SKM-1 (cell line): ENCODE measurements around the gene STMN3.
"Not testable (repeated sequence)": the region's sequence is repeated elsewhere in the genome, so short reads cannot be mapped to it uniquely, and the experiment has no call there.

Source experiments
- DNase-seq: peaks from one replicate; lab custom pipeline; 2025; ENCODE audit not compliant: unreplicated experiment; lab: John Stamatoyannopoulos, UW

STMN3 gene

DNA sequence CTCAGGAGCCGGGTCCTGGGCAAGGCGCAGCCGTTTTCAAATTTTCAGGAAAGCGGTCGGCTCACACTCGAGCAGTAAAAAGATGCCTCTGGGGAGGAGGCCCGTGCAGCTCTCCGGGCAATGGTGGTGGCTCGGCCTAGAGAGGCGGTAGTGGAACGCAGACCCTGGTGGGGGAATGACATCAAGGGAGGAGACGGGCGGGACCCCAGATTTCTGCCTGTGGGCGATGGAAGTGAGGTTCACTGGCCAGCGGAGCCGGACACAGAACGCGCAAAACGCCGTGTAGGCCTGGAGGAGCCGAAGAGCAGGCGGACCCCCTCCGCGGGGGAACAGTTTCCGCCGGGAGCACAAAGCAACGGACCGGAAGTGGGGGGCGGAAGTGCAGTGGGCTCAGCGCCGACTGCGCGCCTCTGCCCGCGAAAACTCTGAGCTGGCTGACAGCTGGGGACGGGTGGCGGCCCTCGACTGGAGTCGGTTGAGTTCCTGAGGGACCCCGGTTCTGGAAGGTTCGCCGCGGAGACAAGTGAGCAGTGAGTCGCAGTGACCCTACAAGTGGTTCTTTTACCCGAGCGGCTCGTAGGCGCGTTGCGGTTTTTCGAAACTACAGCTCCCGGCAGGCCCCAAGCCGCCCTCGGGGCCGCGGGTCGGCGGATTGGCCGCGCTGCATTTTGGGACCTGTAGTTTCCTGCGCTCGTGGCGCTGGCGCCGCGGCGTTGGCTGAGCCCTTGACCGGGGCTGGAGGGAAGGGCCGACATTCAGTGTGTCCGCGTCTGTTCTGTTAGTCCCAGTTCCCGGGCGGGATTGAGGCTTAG lies 4.9 kb upstream of the STMN3 start, which contains the start of gene RTEL1:
TSS of gene RTEL1 (plus strand) at position 376 of the 812 bp plus-strand sequence. CDS start 1,091 bp downstream, outside the sequence.
- peak; percentile 78 for DNase-seq

DNA sequence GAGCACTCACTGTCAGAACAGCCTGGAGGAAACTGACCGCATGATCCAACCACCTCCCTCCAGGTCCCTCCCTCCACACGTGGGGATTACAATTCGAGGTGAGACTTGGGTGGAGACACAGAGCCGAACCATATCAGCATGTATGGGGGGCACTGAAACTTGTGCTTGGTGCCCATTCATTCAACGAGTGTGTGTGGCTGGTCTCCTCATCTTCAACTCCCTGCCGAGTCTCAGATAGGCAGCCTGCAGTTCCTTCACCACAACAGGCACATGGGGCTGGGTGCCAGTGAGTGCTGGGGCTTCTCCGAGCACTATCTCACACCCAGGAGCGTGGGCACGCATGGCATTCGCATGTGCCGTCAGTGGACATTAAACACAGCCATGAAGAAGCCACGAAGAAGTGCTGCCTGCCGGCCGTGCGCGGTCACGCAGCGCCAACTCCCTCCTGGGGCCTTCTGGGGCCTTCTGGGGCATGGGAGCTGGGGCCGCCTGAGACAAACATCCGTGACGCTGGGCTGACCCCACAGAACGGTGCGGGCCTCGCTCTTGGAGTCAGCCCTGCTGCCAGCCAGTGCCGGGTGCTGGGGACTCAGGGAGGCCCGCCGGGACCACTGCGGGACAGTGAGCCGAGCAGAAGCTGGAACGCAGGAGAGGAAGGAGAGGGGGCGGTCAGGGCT lies 4.2 kb upstream of the STMN3 start:
- DNase-seq = no peak

DNA sequence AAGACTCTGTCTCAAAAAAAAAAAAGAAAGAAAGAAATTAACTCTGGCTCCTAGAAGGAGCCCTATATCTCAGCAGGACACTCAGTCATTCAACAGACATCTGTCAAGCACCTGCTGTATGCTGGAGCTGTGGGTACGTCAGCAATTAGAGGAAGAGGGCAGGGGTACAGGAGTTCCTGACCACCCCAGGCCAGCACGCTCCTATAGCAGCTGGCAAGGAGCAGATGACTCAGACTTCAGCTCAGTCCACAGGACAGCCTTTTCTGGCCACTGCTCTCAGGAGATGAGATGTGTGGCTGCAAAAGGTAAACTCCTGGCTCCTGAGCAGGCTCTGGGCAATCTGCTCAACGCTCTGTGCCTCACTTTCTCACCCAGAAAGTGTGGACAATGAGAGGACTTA lies 3.2 kb upstream of the STMN3 start:
- DNase-seq = no peak

DNA sequence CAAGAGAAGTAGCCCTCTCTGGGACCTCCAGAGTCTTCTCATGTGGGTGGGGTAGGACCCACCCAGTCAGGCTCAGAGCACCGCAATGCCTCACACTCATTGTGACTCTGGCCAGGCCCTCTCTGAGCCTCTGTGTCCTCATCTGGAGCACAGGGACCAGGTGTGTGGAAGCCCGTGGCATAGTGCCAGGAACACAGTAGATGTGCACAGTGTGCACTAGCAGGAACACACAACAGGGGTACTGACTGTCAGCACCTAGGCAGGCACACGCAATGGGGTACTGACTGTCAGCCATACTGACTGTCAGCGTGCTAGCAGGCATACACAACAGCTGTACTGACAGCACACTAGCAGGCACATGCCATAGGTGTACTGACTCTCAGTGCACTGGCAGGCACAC lies 2.0 kb upstream of the STMN3 start:
- DNase-seq = no peak

DNA sequence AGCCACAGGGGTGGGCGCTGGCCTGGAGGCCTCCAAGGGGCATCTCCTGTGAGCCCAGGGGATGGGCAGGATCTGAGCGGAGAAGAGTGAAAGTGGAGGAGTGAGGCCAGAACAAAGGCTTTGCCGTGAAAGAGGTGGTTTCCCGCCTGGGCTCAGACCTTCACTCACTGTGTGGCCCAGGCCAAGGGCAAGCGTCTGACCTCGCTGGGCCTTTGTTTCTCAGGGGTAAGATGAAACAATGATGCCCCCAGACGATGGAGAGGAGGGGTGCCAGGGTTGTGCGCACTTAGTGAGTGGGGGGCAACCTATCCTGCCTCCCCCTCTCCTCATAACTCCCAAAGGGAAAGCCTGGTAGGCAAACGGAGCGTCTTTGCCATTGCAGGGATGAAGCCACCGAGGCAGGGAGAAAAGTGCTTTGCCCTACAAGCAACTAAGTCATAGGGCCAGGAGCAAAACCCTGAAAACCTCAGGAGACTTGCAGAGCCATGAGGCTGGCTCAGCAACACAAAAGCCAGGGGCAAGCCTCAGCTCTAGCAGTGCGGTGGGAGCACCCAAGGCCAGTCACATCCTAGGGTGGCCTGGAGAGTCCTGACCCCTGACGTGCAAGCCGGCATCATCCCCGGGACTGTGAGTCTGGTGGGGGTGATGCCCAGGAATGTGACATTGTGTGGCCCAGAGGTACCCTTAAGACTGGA lies 897 bp upstream of the STMN3 start:
- no peak for DNase-seq

DNA sequence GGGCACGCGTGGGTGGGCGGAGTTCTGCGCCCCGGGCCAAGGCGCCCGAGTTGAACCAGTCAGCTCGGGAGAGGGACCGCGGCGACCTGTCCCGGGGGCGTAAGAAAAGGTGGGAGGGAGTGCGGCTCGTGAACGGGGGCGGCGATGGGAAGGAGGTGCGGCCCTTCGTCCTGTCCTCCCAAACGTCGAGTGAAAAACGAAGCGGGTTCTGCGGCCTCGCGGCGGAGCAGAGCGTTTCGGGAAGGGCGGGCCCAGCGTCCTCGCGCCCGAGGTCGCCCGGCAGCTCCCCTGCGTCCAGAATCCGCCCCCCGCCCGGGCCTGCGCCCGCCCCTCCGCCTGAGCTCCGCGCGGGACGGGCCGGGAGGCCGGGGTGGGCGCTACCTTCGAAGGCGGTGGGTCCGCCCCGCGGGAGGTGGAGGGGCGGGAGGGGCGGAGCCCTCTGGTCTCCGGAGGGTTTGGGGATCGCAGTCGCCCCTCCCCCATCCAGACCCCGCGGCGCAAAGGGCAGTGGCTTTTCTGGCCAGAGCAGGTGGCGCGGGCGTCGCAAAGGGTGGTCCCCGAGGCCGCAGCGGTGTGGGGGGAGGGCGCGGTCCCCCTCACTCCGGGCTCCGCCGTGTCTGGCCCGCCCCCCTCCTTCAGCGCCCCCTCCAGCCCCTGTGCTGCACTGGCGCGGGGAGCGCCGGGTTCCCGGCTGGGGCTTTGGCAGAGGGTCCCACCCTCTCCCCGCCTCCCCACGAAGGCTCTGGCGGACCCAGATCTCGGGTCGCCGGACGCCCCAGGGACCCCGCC lies 838 bp downstream of the STMN3 start:
- DNase-seq = no peak

DNA sequence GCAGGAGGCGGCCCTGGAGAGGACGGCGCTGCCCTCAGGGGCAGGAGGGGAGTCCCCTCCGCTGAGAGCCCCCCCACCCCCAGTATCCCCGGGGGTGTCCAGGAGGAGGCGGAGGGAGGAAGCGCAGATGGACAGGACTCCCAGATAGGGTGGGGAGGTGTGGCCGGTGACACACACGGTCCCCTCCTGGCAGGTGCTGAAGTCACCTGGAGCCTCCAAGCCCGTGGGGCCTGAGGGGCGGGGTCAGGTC lies 1.4 kb downstream of the STMN3 start:
- no peak for DNase-seq

DNA sequence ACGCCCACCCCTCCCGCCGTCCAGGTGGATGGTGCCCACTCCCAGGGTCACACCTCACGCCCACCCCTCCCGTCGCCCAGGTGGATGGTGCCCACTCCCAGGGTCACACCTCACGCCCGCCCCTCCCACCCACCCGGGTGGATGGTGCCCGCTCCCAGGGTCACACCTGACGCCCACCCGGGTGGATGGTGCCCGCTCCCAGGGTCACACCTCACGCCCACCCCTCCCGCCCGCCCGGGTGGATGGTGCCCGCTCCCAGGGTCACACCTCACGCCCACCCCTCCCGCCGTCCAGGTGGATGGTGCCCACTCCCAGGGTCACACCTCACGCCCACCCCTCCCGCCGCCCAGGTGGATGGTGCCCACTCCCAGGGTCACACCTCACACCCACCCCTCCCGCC lies 2.7 kb downstream of the STMN3 start:
- DNase-seq = not testable (repeated sequence)

DNA sequence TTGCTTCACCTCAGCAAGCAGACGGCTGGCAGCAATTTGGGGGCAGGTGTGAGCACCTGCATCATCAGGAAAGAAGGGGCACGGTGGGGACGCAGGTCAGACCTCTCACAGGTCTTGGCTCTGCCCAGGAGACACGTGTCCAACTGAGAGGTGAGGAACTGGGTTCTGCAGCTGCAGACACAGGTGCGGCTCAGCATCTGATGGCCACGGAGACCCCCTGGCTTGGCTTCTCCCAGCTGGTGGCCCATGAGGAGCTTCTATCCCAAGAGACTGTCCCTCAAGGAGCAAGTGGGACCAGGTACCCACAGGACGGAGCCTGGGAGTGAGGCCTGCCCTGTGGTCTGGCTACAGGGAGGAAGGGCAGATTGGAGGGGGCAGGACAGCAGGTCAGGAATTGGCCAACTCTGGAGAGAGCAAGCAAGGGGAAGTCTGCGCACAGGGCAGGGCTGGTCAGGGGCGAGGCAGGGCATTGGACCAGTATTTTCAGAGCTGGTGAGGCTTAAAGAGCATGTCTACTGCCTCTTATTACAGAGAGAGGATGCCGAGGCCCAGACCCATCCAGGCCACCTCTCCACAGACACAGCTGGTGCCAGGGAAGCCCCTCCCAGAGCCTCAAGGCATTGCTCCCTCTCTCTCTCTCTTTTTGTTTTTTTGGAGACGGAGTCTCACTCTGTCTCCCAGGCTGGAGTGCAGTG lies 4.2 kb downstream of the STMN3 start:
- DNase-seq = no peak

DNA sequence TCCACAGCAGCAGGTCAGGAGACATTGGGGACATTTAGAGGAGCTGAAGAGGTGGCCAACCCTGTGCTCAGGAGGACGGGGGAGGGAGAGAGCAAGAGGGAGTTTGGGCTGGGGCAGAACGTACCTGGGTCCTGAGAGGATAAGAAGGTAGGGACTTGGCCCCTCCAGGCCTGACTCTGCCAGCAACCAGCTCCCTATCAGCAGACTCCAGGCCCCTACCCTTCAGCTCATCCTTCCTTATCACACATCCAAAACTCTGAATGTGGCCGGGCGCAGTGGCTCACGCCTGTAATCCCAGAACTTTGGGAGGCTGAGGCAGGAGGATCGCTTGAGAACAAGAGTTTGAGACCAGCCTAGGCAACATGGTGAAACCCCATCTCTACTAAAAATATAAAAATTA lies 5.0 kb downstream of the STMN3 start:
- no peak for DNase-seq

DNA sequence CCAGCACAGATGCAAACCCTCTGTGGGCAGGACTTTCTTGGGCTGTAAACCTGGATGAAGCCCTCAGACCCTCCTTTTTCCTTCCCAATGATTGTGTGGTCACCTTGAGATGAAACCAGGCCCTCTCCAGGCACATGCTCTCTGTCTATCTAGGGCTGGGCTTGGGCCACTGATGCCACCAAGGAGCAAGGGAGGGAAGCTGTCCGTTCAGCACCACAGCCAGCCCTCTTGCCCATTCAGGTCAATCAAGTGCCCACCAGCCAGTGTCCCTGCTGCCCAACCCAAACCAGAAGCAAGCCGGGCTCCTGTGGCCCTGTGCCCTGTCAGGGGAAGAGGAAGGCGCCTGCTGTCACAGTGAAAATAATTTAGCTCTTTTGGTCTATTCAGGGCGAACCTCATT lies 8.0 kb downstream of the STMN3 start:
- DNase-seq = no peak

DNA sequence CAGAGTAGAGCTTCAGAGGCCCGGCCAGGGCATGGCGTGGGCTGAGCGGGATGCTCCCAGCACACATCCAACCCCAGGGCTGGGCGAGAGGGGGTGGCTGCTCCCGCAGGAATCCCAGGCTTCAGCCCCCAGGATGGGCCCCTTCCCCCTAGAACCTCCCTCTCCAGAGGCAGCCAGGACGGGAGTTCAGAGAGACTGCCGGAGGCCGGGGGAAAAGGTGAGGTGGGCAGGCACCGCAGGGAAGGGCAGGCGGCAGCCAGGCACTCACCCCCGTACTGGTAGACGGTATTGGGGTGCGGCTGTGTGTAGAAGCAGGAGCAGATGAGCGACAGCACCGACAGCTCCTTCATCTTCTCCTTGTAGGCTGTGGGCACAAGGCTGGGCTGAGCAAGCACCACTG lies 9.3 kb downstream of the STMN3 start:
- no peak for DNase-seq

DNA sequence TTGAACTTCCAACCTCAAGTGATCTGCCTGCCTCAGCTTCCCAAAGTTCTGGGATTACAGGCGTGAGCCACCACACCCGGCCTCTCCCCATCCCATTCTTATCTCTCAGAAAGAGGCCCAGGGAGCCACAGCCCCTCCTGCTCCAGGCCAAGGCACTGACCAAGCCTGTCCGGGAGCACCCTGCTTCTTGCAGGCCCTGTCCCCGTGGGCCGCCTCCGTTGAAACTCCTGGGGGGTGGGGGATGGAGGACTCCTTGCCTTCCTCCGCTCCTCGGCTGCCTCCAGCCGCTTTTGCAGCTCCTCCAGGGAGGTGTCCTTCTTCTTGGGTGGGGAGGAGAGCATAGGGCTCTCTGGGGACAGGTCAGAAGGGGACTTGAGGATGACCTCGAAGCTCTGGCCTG lies 9.7 kb downstream of the STMN3 start:
- no peak for DNase-seq

DNA sequence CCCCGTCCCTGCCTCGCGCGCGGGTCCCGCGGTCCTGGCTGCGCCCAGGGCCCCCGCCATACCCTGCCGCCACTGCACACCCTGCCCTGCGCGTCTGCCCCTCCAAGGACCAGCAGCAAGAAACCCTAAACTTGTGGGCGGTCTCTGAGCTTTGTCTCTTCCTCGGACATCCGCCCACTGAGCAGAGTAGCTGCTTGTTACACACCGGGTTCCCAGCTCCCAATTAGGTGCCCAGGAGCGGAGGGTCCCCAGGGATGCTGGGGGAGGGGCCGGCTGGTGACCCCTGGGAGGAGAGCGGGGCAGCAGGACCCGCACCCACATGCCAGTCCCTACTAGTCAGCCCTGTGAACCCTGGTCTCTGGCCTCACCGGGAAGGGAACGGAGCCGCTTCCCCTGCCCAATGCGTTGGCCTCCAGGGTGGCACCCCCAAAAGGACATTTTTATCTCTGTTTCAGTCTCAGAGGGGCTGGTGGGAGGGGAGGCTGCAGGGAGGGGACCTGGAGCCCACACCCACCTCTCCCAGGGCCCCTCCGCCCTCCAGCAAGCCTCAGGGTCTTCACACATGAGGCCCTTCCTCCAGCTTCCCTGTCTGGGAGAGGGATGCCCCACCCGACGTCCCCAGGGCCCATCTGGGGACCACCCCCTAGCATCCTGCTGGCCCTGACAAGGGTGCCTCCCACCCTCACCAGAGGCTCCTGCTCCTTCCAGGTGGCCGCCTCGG lies 10.5 kb downstream of the STMN3 start:
- DNase-seq = no peak

DNA sequence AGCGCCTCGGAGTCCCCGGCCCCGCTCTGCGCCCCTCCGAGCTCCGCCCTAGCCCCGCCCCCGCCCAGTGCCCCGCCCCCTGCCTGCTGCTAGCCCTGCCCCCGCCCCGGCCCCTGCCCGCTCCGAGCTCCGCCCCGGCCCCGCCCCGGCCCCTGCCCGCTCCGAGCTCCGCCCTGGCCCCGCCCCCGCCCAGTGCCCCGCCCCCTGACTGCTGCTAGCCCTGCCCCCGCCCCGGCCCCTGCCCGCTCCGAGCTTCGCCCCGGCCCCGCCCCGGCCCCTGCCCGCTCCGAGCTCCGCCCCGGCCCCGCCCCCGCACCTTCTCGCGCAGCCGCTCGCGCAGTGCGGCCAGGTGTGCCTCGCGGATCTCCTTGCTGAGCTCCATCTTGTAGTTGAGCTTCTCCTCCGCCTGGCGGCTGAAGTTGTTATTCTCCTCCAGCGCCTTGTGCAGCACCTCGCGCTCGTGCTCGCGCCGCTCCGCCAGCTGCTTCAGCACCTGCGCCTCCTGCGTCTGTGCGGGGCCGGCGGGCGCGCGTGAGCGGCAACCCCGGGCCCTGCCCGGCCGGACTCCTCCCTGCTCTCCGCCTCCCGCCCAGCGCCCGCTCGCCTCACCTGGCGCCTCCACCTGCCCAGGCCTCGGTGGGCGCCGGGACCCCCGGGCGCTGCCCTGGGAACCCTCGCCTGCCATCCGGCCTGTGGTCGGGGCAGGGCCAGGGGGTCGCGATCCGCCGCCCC lies 11.3 kb downstream of the STMN3 start:
- DNase-seq = peak; percentile 58

DNA sequence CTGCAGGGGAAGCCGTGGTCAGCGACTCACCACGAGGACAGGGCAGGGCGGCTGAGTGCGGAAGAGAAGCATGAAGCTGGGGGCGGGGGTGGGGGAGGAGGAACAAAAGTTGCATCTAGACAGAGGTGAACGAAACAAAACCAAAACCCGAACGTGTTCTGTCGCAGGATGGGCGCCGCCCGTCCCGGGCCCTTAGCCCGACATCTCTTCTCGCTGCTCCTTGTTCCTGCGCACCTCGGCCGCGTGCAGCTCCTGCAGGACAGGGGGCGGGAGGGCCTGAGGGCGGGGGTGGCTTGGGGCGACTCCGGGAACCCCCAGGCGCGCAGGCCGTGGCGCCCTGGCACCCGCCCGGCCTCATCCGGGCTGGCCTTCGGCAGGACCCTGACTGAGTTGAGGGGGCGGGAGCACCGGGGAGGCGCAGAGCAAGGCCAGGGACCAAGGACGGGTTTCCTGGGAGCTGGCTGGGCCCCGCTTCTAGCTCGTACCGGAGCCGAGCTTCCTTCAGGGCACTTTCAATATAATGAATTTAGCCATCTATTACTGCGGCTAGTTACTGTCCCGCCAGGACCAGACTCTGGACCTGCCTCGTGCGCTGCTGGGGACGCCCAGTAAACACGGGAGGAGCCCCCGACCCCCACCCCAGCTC lies 12.0 kb downstream of the STMN3 start:
- DNase-seq = no peak

DNA sequence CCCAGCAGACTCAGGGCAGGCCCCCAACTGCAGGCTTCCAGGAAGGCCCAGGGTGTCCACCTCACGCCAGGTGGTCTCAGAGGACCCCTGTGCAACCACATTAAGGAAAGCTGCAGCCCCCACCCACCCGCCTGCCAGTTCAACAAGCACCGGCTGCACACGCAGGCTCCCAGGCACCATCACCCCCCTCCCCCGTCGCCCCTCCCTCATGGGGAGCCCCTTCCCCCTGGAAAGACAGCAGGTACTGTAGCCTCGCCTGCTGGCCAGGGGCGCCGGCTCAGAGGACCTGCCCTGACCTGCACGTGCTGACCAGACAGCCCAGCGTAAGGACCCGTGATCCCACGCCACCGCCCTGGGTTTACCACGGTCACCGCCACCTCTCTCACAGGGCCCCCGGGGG lies 12.5 kb downstream of the STMN3 start:
- not testable (repeated sequence) for DNase-seq

DNA sequence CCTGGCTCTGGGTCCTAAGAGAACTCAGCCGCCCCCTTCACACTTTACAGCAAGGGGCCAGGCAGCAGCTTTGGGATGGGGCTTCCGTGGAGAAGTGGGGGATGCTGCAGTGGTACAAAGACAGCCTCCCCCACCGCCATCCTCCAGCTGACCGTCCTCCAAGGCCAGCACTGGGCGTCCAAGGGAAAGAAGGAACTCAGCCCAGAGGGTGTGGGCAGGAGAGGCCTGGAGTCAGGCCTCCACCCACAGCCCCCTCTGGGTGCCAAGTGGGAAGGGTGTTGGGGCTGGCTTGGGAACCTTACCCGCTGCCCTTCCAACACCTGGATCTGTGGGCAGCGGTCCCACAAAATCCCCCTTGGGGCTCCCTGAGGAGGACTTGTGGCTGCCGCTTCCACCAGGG lies 13.1 kb downstream of the STMN3 start:
- no peak for DNase-seq
